Astrocyte of the hippocampus (primary cell): ENCODE data around the gene ADAD2.

Experiments
- DNase-seq: peaks from one replicate; pipeline ENCODE4 v3.0.0; 2011; ENCODE audit warnings: low read depth, low spot score

The ADAD2 gene

GRCh38 chr16:84223456-84223855, 32.5 kb downstream of the ADAD2 start:
- no peak for DNase-seq

- DNase-seq, result no peak
These were observed 33.6 kb downstream of the ADAD2 start for GRCh38 chr16:84224554-84224953.

GRCh38 chr16:84225126-84225525, 34.2 kb downstream of the ADAD2 start:
- no peak for DNase-seq

GRCh38 chr16:84225571-84225970, 34.6 kb downstream of the ADAD2 start:
- peak; percentile 10 for DNase-seq

GRCh38 chr16:84226026-84226425, 35.1 kb downstream of the ADAD2 start:
- DNase-seq, result peak; percentile 65

- DNase-seq, result no peak
These were observed 36.6 kb downstream of the ADAD2 start for GRCh38 chr16:84227548-84227947.

GRCh38 chr16:84228256-84228838, 37.4 kb downstream of the ADAD2 start:
- DNase-seq, result peak; percentile 94

- DNase-seq, result no peak
These were observed 38.5 kb downstream of the ADAD2 start for GRCh38 chr16:84229471-84229870.

- DNase-seq, result no peak
These were observed 41.1 kb downstream of the ADAD2 start for GRCh38 chr16:84232060-84232459.

GRCh38 chr16:84232969-84233368, 42.0 kb downstream of the ADAD2 start:
- DNase-seq, result no peak

GRCh38 chr16:84233748-84234147, 42.8 kb downstream of the ADAD2 start:
- DNase-seq, result no peak

- no peak for DNase-seq
These were observed 43.6 kb downstream of the ADAD2 start for GRCh38 chr16:84234321-84235241.

- no peak for DNase-seq
These were observed 45.7 kb downstream of the ADAD2 start for GRCh38 chr16:84236671-84237070.

GRCh38 chr16:84237994-84238750, 47.2 kb downstream of the ADAD2 start:
- DNase-seq, result no peak

- no peak for DNase-seq
These were observed 48.3 kb downstream of the ADAD2 start for GRCh38 chr16:84239141-84239769.

GRCh38 chr16:84239909-84240308, 49.0 kb downstream of the ADAD2 start, which contains the start of gene KCNG4:
TSS of gene KCNG4 (minus strand) at chr16:84240012. CDS start at chr16:84237485, 2,527 bp downstream.
- DNase-seq, result no peak

- no peak for DNase-seq
These were observed 49.5 kb downstream of the ADAD2 start for GRCh38 chr16:84240455-84240854.

- no peak for DNase-seq
These were observed 50.8 kb downstream of the ADAD2 start for GRCh38 chr16:84241778-84242177.

- no peak for DNase-seq
These were observed 51.9 kb downstream of the ADAD2 start for GRCh38 chr16:84242839-84243238.

- DNase-seq, result no peak
These were observed 52.8 kb downstream of the ADAD2 start for GRCh38 chr16:84243732-84244131.

- no peak for DNase-seq
These were observed 53.8 kb downstream of the ADAD2 start for GRCh38 chr16:84244728-84245127.
